Measurements from ENCODE around the gene USB1.

USB1 gene

DNA sequence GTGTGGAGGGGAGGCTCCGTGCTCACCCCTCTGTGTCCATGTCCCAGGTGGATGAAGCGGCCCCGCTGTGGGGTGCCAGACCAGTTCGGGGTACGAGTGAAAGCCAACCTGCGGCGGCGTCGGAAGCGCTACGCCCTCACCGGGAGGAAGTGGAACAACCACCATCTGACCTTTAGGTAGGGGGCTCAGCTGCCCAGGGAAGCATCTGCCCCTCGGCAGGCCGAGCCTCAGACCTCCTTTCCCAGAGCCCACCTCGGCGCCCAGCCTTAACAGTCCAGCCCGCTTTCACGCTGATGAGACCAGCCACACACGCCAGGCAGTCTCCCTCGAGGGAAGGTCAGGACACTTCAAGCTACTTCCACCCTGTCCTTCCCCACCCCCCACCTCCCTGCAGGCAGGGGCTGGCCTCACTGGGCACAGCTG lies 37.0 kb downstream of the USB1 start:
- no peak overlapping the region for H3K4me3 ChIP-seq (IDR thresholded peaks at IDR 0.05; ENCODE audit: insufficient read depth, low read depth, low read length)
- H3K4me1 ChIP-seq (ENCODE audit: low read depth, poor library complexity, severe bottlenecking): no peaks in the 10 kb centered on the region
- H3K4me2 ChIP-seq: no peak overlapping the region
- TF ChIP-seq, protein P1, sequence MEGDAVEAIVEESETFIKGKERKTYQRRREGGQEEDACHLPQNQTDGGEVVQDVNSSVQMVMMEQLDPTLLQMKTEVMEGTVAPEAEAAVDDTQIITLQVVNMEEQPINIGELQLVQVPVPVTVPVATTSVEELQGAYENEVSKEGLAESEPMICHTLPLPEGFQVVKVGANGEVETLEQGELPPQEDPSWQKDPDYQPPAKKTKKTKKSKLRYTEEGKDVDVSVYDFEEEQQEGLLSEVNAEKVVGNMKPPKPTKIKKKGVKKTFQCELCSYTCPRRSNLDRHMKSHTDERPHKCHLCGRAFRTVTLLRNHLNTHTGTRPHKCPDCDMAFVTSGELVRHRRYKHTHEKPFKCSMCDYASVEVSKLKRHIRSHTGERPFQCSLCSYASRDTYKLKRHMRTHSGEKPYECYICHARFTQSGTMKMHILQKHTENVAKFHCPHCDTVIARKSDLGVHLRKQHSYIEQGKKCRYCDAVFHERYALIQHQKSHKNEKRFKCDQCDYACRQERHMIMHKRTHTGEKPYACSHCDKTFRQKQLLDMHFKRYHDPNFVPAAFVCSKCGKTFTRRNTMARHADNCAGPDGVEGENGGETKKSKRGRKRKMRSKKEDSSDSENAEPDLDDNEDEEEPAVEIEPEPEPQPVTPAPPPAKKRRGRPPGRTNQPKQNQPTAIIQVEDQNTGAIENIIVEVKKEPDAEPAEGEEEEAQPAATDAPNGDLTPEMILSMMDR (conservative IDR thresholded peaks at IDR 0.05; ENCODE audit: low read depth, low read length): no peak
- no peaks in the 10 kb centered on the region for H3K27me3 ChIP-seq (ENCODE audit: insufficient read depth, low read depth)
- no peak overlapping the region for H2AFZ ChIP-seq (ENCODE audit: low read depth)
- no peaks in the 10 kb centered on the region for H4K20me1 ChIP-seq (ENCODE audit: insufficient read depth)
- H3K9ac ChIP-seq: no peak overlapping the region
- H3K79me2 ChIP-seq (ENCODE audit: insufficient read depth, low read depth): no peaks in the 10 kb centered on the region
- no peaks in the 10 kb centered on the region for H3K36me3 ChIP-seq (ENCODE audit: insufficient read depth)
- no peak overlapping the region for H3K27ac ChIP-seq

DNA sequence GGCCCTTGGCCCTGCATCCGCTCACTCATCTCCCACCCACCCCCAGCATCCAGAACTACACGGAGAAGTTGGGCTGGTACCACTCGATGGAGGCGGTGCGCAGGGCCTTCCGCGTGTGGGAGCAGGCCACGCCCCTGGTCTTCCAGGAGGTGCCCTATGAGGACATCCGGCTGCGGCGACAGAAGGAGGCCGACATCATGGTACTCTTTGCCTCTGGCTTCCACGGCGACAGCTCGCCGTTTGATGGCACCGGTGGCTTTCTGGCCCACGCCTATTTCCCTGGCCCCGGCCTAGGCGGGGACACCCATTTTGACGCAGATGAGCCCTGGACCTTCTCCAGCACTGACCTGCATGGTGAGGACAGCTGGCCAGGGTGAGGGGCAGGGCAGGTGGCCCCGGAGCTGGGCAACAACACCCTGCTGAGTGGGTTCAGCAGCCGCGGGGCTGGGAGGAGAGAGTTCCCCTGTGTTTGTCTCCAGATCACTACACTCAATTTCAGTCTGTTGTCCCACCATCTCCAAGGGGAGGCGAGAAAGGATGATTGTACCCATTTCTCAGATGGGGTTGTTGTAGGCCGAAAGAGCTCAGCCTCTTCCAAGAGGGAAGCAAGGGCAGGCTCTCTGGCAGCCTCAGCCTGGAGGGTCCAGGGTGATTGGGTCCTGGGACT lies 38.8 kb downstream of the USB1 start:
- Histone ChIP-seq H3K79me2 (ENCODE audit: insufficient read depth, low read depth) (no peaks in the 10 kb centered on the region), H3K4me2 (no peak overlapping the region), H2AFZ (ENCODE audit: low read depth) (no peak overlapping the region)

DNA sequence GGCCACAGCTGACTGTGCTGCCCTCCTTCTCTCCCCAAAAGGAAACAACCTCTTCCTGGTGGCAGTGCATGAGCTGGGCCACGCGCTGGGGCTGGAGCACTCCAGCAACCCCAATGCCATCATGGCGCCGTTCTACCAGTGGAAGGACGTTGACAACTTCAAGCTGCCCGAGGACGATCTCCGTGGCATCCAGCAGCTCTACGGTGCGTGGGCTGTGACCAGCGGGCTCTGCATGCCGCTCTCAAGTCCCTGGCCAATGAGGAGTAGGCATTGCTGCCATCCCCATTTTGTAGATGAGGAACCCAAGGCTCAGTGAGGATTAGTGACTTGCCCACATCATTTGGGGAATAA lies 39.3 kb downstream of the USB1 start:
- Histone ChIP-seq H3K4me1 (ENCODE audit: low read depth, poor library complexity, severe bottlenecking) (no peaks in the 10 kb centered on the region), H3K27ac (no peak overlapping the region), H2AFZ (ENCODE audit: low read depth) (no peak overlapping the region), H3K79me2 (ENCODE audit: insufficient read depth, low read depth) (no peaks in the 10 kb centered on the region), H3K4me2 (no peak overlapping the region), H4K20me1 (ENCODE audit: insufficient read depth) (no peaks in the 10 kb centered on the region), H3K36me3 (ENCODE audit: insufficient read depth) (no peaks in the 10 kb centered on the region), H3K9ac (no peak overlapping the region), H3K4me3 (IDR thresholded peaks at IDR 0.05; ENCODE audit: insufficient read depth, low read depth, low read length) (no peak overlapping the region), H3K27me3 (ENCODE audit: insufficient read depth, low read depth) (no peaks in the 10 kb centered on the region)
- TF ChIP-seq, protein P1 (conservative IDR thresholded peaks at IDR 0.05; ENCODE audit: low read depth, low read length): no peak

More for the DNA sequence above, 38.8 kb downstream of the USB1 start:
- Histone ChIP-seq H3K27me3 (ENCODE audit: insufficient read depth, low read depth) (no peaks in the 10 kb centered on the region), H3K9ac (no peak overlapping the region), H4K20me1 (ENCODE audit: insufficient read depth) (no peaks in the 10 kb centered on the region), H3K4me3 (IDR thresholded peaks at IDR 0.05; ENCODE audit: insufficient read depth, low read depth, low read length) (no peak overlapping the region), H3K27ac (no peak overlapping the region), H3K36me3 (ENCODE audit: insufficient read depth) (no peaks in the 10 kb centered on the region), H3K4me1 (ENCODE audit: low read depth, poor library complexity, severe bottlenecking) (no peaks in the 10 kb centered on the region)
- TF ChIP-seq, protein P1 (conservative IDR thresholded peaks at IDR 0.05; ENCODE audit: low read depth, low read length): no peak

DNA sequence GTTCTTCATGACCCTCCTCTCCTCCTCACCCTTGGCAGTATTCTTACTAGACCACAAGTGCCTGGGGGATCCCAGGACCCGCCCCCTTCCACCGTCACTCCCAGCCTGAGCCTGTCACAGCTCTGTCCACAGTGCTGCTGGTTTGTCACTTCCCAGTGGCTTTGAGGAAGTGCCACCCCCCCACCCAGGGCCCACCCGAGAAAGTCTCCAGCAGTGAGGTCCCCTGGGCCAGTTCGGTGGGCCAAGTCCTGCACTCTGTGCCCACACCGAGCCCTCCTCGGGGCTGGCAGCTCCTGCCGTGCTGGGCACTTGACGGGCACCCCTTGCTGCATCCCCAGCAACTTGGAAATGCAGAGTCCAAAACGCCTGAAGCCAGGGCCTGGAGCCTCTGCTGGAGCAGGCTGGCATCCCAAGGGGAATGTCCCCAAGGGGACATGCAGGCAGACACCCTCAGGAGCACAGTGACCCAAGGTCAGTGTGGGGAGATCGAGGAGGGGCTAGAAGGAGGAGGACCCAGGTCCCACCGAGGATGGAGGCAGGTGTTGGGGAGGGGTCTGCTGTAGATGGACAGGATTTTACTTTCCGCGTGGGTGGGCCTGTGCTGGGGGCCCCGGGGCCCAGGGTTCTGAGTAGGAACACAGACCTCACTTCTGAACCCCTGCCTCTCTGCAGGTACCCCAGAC lies 39.9 kb downstream of the USB1 start:
- H3K27ac ChIP-seq: no peak overlapping the region
- H2AFZ ChIP-seq (ENCODE audit: low read depth): no peak overlapping the region
- H4K20me1 ChIP-seq (ENCODE audit: insufficient read depth): no peaks in the 10 kb centered on the region
- H3K4me2 ChIP-seq: no peak overlapping the region
- H3K4me3 ChIP-seq (IDR thresholded peaks at IDR 0.05; ENCODE audit: insufficient read depth, low read depth, low read length): no peak overlapping the region
- TF ChIP-seq, protein P1 (conservative IDR thresholded peaks at IDR 0.05; ENCODE audit: low read depth, low read length): no peak
- H3K4me1 ChIP-seq (ENCODE audit: low read depth, poor library complexity, severe bottlenecking): no peaks in the 10 kb centered on the region
- no peak overlapping the region for H3K9ac ChIP-seq
- no peaks in the 10 kb centered on the region for H3K27me3 ChIP-seq (ENCODE audit: insufficient read depth, low read depth)
- no peaks in the 10 kb centered on the region for H3K79me2 ChIP-seq (ENCODE audit: insufficient read depth, low read depth)
- no peaks in the 10 kb centered on the region for H3K36me3 ChIP-seq (ENCODE audit: insufficient read depth)

Data from KMS-11 (cell line).